Amniotic epithelial cell (primary cell): ENCODE measurements around the gene SLAMF1.

Experiments
- DNase-seq: peaks from one replicate; pipeline ENCODE4 v3.0.0-alpha.2; 2010; ENCODE audit warnings: low read depth

Gene SLAMF1

DNA sequence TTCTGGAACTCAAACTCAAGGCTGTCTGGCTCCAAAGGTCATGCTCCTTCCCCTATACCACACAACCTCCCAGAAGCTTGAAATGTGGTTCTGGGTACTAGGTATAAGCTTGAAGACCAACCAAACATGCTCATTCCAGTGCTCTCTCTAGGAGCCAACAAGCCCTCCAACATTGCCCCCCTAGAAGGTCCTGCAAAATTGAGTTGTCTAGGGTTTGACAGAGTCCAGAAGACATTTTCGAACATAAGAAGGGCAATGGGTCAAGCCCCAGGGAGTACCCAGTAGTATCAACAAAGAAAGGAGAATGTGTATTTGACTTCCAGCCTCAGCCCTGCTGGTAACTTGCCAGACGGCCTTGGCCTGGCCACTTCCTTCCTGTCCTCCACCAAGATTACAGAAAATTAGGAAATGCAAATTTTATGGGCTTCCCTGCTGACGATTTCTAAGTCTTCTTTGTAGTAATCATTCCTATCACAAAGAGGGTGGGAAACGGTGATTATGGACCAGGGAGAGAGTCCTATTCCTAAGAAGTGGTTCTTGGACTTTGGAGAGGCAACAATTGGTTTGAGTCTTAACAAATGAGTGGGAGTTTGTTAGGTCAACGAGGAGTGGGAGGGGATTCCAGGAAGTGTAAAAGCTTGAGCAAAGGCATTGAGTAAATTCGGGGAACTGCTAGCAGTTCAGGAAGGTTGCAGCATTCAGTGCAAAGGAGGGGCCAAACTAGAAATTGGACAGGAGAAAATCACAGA, 18.7 kb upstream of the SLAMF1 start:
- DNase-seq: peak; percentile 42

DNA sequence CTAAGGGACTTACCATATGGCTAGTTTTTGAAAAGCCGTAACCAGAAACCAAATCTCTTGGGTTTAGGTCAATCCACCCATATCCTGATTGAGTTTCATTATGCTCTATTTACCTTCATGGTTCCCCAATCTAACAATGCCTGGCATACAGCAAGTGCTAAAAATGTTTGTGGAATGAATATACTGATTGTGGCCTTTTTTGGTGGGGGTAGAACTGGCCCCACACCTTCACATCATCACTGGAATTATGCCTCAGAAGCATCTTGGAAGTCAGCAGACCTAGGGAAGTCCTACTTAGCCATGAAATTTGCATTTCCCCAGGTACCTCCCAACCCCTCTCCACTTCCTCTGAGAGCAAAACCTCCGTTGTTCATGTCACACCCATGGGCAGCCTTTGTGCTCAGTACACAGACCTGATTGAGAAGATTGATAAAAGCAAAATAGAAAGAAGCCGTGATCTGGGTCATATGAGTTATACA, 17.8 kb upstream of the SLAMF1 start:
- DNase-seq: no peak

DNA sequence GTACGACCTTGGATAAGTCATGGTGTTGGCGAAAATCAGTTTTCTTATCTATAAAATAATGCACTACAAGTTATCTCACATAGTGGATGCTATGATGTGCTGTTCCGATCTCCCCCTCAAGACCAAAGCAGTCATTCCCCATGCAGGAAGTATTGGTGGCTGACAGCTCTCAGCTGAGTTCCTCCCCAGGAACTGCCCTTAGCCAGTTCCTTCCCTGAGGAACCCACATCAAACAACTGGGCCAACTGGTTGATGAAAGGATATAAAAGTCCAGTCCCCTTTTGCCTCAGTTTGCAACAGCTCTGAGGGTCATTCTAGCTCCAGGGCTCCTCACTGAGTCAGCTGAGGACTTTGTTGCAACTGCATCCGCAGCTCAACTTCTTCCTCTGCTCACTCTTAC, 16.1 kb upstream of the SLAMF1 start:
- DNase-seq: no peak

DNA sequence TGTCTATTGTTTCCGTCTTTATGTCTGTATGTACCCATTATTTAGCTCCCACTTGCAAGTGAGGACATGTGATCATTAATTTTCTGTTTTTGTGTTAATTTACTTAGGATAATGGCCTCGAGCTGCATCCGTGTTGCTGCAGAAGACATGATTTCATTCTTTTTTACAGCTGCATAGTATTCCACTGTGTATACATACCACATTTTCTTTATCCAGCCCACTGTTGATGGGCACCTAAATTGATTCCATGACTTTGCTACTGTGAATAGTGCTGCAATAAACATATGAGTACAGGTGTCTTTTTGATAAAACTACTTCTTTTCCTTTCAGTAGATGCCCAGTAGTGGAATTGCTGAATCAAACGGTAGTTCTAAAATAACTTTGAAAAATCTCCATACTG, 12.7 kb upstream of the SLAMF1 start:
- DNase-seq: no peak

DNA sequence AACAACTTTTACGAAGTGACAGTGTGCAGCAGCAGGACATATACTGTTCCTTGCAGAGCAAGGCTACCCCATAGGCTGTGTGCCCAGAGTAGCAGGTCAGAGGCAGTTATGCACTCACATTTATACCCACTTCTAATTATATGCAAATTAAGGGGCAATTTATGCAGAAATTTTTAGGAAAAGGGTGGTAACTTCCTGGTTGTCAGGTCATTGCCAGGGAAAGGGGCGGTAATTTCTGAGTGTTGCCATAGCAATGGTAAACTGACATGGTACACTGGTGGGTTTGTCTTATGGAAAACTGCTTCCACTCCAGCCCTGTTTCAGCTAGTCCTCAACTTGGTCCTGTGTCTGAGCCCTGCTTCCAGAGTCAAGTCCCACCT, 12.0 kb upstream of the SLAMF1 start:
- DNase-seq: no peak

DNA sequence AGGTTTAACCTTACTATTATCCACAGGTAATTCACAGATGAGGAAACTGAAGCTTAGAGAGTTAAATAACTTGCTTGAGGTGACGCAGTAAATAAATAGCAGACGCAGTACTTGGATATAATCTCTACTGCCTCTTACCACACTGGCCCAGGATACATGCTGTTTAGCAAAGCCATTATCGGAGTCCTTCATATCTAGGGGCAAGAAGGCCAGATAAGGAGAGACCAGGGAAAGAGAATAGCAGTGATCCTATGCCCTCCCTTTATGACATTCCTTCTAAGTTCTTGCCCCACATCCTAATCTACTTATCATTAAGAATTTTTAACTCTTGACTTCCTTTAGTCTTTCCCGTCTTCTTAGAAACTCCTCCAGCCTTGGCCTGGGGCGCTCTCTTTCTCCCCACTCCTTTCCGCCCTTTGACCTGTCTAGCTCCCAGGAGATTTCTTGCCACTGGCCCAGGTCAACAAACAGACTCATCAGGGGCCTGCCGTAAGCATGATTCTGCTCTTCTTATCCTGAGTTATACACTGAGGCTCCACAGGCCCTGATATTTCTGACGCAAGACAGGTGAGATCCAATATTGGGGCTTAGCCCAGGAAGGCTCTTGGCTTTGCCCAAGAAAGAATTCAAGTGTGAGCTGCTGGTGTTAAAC, 11.4 kb upstream of the SLAMF1 start:
- peak; percentile 79 for DNase-seq

DNA sequence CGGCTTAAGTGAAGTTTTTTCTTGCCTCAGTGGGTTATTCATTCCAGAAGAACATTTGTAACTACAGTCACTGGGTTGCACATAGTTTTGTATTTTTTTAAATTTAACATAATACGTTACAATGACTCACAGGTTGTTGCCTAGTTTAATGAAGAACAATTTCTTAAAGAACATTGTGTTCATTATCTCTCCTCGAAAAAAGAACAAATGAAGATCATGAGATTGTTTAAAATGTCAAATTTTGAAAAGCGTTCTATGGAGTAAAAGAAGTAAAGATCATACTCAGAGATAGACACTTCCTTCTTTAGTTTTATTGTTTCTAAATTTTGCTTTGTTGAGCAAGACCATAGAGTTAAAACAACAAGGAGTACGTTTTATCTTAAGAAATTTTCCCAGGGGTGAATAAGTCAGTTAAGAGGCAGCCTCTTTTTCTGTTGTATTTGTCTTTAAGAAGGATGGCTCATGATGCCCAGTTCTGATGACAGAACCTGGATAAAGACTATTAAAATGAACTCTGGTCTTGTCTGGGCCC, 10.5 kb upstream of the SLAMF1 start:
- DNase-seq: peak; percentile 92

DNA sequence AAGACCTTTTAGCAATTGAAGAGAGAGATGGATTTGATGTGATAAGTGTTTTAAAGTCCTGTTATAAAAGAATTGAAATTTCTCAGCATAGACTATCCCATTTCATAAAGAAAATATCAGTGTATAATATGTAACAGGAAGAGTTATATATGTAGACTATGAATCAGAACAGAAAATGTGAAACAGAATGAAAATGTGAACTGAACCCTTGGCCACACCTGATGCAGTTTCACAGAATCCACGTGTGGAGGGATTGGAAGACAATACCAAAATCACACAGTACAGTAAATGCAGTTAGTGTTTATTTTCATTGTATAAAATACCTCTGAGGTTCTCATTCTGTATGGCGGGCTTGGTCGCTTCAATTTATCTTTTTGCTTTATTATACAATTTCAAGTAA, 9.9 kb upstream of the SLAMF1 start:
- no peak for DNase-seq

DNA sequence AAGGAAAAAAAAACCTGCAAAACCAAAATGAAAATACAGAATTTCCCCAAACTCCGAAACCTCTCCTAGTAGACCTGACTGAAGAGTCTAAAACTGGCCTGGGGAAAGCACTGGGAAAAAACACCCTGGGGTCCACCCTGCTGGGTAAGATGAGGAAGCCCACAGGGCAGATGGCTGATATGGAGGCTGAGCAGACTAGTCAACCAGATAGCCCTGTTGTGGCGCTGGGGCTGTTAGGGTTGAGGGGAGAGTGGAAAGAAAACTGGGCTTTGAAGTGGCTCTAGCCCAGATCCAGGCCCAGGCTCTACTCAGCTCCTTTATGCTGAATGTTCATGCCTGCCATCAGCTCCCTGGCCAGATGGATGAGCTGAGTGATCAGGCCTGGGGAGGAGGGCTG, 6.8 kb upstream of the SLAMF1 start:
- DNase-seq: no peak

DNA sequence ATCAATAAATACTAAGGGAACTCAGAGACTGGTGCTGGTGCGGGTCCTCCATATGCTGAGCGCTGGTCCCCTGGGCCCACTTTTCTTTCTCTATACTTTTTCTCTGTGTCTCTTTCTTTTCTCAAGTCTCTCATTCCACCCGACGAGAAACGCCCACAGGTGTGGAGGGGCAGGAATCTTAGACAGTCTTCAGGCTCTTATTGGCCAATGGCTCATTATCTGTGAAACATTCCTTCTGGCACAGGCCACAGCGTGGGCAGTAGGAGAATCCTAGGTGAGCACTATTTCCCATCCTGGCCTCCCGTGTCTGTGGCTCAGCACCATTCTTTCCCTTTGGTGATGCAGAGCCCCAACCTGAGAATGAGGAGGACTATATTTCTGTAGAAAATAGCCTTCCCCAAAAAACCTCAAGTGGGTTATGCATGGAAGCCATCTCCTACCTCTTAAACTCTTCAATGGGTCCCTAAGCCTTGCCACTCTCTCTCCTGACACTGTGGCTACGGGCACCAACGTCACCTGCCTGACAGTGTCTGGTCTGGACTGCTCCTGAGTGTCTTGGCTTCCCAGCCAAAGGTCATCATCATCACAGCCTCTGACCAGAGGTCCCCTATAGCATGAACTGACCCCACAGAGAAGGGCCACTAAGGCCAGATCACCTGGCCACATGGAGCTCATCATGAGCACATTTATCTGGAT, 6.2 kb upstream of the SLAMF1 start:
- DNase-seq: no peak

DNA sequence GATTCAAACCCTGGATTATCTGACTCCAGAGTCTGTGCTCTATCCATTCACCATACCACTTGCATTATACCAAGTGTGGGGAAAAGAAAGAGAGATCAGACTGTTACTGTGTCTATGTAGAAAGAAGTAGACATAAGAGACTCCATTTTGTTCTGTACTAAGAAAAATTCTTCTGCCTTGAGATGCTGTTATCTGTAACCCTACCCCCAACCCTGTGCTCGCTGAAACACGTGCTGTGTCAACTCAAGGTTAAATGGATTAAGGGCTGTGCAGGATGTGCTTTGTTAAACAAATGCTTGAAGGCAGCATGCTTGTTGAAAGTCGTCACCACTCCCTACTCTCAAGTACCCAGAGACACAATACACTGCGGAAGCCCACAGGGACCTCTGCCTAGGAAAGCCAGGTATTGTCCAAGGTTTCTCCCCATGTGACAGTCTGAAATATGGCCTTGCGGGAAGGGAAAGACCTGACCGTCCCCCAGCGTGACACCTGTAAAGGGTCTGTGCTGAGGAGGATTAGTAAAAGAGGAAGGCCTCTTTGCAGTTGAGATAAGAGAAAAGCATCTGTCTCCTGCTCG, 5.3 kb upstream of the SLAMF1 start:
- peak; percentile 80 for DNase-seq

DNA sequence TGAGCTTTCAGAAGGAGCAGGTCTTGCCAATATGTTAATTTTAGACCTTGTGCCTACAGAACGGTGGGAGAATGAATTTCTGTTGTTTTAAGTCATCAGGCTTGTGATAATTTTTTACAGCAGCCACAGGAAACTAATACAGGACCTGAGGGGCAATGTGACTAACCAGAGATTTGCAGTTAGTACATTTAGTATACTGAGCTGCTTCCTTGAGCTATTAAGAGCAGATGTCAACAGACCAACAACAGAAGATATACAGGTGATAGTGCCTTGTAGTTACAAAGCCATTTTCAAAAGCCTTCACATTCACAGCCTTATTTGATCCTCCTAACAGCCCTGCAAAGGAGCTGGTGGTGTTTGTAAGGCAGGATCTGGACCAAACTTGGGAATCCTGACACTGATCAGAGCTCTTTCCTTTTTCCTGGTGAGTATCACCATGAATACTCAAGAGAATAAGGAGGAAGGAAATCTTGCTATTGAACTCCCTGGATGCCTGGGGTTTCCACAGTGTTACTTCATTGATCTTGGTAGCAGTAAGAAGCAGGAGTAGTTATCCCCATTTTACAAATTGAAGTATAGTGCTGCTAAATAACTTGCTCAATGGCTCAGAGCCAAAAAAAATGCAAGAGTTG, 4.7 kb upstream of the SLAMF1 start:
- no peak for DNase-seq

DNA sequence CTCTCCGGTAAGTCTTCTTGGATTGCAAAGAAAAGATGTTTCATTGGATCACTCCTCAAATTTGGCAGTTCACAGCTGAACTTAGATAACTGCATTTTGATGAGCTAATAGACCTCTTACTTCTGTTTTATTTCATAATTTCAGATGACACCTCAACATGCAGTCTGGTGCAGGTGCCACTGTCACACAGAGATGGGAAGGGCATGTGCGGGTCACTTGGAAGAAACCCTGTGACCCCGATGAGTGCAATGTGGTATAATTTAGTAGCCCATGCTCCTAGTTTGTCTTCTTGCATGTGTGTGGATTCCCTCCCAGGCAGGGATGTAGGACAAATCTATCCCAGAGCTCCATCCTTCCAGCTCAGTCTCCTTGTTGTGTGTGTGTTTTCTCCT, 481 bp upstream of the SLAMF1 start:
- no peak for DNase-seq

DNA sequence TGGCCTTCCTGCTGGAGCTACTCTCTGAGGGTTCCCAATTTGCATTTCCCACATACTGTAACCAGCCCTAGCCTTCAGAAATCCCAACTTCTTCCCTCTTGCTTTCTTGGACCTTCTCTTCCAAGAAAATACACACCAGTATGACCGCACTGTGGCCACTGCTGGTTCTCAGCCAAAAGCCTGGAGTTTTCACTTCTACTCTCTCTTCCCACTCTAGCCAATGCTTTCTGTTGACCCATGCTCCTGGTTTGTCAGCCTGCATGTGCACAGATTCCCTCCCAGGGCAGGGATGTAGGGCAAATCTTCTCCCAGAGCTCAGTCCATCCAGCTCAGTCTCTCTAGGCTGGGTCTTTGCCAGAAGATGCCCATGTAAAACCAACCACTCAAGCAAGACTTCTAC, 664 bp downstream of the SLAMF1 start:
- no peak for DNase-seq

DNA sequence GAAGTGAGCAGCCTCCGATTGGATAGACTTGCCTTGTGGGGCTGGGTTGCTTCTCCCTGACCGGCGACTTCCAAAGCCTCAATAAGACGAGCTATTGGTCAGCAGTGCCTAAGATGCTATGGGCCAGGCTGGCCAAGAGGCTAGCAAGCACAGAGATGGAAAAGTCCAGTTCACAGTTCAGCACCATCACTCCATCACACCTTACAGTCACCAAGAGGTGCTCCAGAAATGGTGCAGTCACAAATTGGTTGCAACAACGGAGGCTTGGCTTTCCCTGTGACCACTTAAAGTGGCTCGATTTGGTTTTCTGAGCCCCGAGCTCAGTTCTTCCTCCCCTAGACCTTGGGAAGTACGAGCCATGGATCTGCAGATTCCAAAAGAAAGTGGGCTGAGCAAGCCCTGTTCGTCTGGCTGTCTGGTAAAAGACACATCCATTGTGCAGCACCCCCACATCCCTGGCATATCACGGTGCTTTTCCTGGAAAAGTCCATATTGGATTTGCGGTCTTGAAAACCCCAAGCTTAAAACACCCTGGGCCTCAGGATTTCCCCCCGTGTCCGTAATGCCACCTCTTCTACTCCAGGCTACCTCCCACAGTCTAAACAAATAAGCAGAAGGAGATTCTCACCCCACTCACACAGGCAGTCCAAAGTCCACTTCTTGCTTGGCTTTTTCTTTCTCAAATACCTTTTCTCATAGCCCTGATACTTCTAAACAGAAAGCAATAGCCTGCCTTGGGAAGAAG, 1.3 kb downstream of the SLAMF1 start:
- DNase-seq: no peak

DNA sequence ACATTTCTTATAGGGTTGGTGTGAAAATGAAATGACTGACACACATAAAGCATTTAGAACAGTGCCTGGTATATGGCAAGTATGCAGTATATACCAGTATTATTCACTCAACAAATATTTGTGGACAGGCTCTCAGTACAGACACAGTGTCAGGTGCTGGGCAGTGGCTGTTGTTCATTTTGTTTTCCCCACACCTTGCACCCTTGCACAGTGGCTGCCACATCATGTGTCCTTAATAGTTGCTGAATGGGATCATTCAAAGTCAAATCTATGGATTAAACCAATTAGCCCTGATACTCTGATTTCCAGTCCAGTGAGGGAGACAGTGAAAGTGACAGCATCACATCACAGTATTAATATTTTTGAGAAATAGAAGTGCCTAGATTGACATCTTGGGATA, 2.4 kb downstream of the SLAMF1 start:
- no peak for DNase-seq

DNA sequence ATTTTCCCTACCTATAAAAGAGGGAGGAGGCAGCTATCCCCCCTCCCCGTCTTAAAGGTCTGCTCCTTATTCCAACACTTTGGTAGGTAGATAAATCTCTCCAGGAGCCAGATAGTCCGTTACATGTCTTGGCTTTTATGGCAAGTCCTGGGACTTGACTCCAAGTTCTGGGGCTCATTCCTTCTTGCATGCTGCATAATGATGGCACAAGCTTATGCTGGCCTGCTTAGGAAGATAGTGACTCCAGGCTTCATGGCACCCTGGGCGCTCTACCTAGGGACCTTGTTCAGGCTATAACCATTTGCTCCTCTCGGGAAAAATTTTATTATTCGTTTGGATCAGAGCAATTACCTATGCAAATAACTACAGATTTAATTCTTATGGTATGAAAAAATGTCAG, 3.7 kb downstream of the SLAMF1 start:
- DNase-seq: no peak

DNA sequence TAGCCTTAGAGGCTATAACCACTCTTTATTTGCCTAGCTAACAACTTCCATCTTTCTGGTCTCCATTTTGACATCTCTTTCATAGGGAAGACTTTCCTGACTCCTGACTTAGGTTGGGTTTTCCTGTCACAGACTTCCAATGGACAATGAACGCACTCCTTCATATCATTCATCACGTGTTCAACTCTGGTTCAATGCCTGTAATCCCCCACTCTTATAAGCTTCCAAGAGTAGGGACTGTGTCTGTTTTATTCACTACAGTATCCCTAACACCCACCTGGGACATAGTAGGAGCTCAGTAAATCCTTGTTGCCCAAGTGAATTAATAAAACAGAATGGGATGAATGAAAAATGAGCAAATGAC, 4.6 kb downstream of the SLAMF1 start:
- DNase-seq: no peak

DNA sequence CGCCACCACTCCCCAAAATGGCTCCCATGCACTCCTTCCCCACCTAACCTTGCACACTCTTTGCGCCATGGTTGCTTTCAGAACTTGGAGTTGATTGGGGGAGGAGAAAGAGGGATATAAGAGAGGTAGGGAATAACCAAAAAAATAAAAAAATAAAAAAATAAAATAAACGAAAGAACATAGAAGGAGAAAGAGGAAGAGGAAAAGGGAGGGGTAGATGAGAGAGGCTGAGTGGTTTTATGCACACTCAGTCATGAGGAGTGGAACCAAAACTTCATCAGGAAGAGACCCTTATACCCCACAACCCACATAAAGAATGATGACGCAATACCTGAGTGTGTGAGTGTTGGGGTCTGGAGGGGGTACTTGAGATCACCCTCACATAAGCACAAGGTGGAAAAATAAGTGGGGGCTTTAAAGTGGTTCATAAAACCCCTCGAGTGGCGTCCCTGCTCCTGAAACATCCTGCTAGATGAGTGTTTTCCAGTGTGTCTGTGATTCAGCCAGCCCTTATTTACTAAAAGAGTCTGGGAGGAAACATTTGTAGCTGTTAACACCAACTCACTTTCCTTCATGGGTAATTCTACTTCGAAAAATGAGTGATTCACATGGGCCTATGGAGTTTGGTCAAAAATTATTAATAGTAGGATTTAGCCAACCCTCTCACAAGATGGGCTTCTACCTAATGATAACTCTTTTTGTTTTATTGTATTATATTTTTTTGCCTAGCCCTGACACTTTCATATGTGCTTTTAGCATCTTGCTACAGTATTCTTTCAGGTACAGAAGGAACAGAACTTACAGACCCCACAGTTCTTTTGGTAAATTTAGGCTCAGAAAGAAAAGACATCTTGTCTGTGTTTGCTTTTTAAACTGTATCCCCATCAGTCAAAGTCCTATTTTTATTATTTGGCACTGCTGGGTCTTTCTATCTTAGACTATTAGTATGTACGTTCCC, 5.2 kb downstream of the SLAMF1 start:
- no peak for DNase-seq

DNA sequence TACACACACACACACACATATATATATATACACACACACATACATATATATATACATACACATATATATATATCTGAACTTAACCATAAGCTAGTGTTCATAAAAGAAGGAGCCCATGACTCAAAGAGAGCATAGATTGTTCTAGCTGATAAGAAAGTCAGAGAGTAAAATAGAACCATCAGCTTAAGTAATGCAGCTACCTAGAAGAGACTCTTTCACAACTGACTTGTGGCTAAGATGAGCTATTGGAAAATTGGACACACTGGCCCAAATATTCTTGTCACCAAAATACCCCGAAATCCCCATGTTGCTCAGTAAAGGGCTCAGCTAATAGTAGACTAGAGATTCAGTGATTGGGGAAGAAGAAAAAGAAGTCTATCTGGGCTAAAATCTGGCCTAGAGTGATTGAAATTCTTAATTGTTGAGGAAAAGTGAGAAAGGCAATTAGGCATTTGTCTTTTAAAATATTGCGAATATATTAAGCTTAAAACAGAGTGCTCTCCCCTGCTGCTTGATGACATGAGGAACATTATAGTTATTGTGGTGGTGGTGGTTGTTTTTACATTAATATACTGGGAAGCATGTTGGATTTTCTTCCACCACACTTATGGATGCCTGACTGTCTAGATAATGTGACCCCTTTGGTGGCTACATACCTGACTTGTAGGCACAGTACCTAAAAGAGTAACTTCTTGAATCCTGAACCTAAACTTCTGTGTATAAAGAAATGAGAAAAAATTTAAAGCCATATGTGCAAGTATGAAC, 6.3 kb downstream of the SLAMF1 start:
- DNase-seq: peak; percentile 72
